Right forelimb (tissue), 1 donor: ENCODE measurements around the gene LRRC27.
A peak's percentile ranks its signal among the peaks of the same experiment; 100 is the strongest.

Source experiments
- DNase-seq: peaks from one replicate; pipeline ENCODE4 v3.0.0-alpha.2; 2018

LRRC27 gene

DNA sequence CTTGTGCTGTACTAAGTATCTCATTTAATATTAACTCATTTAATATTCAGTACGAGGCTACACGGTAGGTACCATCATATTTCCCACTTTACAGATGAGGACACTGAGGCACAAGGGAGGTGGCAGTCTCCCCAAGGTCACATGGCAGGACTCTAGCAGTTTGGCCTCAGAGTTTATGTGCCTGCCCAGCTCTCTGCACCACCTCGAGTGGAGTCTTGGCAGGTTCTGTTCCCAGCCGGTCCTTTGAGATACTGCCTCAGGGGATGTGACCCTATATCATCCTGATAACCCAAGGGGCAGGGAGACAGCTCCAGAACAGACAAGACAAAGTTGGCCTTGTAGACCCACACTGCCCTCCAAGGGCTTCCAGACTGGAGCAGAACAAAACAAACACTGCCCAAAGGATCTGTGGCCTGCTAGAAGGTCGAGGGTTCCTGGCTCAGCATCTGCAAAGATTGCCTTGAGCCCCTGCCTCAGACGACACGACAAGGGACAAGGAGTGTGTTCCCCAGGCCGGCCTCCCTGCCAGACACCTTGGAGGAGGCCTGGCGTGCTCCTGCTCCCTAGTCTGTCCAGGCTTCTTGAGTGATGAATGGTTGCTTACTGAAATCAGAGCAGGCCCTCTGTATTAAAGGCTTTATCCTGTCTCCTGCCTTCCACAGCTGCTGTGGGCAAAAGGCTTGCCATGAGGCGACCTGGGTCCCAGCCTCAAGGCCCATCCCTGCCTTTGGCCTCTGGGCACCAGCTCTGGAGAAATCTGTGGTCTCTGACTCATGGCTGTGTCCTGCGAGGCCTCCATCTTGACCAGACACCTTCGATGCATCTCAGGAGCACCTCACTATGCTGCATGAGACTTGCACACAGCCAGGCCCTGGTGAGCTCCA is 61.1 kb downstream of the LRRC27 start:
- DNase-seq: no peak

GRCh38 chr10:132393695-132394181 is 61.7 kb downstream of the LRRC27 start:
- DNase-seq: no peak

DNA sequence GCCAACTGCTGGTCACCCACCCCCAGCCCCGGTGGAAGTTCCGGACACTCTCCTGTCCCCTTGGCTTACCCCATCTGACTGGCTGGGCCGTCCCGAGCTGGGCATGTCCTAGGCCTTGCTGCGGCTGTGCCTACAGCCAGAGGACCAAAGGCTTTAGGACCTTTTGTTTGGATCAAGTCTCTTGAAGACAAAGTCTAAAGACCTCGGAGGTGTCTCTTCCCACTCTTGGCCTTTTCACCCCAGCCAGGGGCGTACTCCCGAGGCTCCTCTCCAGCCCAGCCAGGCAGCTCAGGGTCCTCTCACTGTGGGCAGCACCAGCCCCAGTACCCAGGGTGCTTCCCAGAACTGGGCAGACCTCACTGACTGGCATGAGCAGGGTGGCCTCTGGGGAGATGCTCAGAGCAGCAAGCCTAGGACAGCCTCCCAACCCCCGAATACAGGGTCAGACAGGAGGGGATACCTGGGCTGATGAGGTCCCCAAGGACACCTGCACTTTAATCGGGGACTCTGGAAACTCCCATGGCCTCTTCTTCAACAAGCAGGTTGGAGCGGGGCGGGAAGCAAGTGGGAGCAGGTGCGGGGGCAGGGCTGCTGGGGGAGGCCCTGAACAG is 62.3 kb downstream of the LRRC27 start:
- DNase-seq: no peak

- DNase-seq: no peak
Observed at GRCh38 chr10:132394936-132395703, 63.1 kb downstream of the LRRC27 start.

GRCh38 chr10:132395704-132396493 is 63.9 kb downstream of the LRRC27 start:
- peak; percentile 73 for DNase-seq

GRCh38 chr10:132396494-132397035 is 64.6 kb downstream of the LRRC27 start:
- no peak for DNase-seq

GRCh38 chr10:132397036-132397541 is 65.1 kb downstream of the LRRC27 start, which contains the start of gene PWWP2B:
Gene PWWP2B (plus strand): TSS chr10:132397200. CDS start chr10:132397227, 27 bp downstream.
- no peak for DNase-seq

GRCh38 chr10:132397671-132398565 is 65.9 kb downstream of the LRRC27 start:
- DNase-seq: no peak

DNA sequence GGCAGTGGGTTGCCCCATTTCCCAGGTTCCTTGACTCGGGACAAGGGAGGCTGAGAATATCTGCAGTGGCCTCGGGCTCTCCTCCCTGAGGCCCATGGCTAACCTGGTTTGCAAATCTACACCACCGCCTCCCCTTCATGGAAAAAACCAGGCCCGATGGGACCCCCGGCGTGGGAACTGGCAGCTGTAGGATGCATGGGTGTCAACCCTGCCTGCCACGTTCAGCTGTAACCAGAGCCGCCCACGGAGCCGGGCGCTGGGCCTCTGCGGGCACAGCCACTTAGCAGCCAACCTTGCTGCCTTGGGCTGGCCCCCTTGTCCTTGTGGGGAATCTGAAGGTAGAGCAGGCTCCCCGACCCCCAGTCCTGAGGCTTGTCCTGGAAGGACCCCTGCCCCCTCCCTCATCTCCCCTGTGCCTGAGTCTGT is 66.6 kb downstream of the LRRC27 start:
- DNase-seq: no peak

GRCh38 chr10:132399117-132400035 is 67.4 kb downstream of the LRRC27 start:
- DNase-seq: no peak

- DNase-seq: no peak
Observed at GRCh38 chr10:132400041-132400546, 68.1 kb downstream of the LRRC27 start.

- DNase-seq: no peak
Observed at GRCh38 chr10:132400547-132401151, 68.7 kb downstream of the LRRC27 start.

- no peak for DNase-seq
Observed at GRCh38 chr10:132401401-132402118, 69.6 kb downstream of the LRRC27 start.

DNA sequence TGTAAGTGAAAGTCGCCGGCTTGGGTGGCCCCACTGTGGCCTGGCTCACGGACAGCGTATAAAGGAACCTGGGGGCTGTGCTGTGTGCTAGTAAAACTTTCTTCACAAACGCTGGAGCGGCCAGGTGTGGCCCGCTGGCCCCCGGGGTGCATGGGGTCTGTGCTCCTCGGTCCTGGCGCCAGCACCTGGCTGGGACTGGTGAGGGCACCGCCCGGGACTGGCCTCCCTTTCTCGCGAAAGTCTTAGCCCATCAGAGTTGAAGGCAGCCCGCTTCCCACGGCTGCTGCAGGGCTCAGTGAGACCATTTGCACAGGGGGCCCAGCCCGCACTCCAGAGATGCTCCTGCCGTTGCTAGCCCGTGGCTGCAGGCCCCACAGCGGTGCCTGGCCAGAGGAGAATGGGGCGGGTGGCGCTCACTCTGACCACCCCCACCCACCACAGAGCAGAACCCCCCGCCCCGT is 70.8 kb downstream of the LRRC27 start:
- no peak for DNase-seq

GRCh38 chr10:132403511-132404168 is 71.6 kb downstream of the LRRC27 start:
- DNase-seq: no peak

DNA sequence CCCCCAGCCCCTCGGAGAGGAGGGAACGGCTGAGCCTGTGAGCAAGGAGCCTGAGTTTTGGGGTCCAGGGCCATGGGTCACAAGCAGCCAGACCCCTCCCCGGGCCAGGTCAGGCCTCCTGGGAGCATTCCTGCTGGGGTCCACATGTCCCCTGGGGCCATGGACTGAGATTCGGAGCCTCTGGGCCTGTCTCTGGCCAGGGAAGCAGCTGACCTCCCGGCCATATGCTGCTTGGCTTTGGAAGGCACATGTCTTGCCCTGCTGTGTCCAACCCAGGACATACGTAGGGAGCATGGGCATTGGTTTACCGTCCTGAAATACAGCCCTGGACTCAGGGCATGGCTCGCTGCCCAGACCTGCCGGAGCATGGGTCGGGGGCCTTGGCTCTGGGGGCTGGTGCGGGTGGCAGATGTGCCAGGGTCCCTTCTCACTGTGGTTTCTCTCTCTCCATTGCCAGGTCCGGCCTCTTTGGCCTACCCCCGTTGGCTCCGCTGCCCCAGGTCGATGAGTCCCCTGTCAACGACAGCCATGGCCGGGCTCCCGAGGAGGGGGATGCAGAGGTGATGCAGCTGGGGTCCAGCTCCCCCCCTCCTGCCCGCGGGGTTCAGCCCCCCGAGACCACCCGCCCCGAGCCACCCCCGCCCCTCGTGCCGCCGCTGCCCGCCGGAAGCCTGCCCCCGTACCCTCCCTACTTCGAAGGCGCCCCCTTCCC is 72.3 kb downstream of the LRRC27 start:
- DNase-seq: no peak
